HCT116 (cell line): ENCODE measurements around the gene LAMTOR4. TPM values are rescaled to one million over a fixed set of nuclear protein-coding genes. Genes with fewer than 3 reads are reported as not detected.

ENCODE experiments used
- ATAC-seq: fragments of 200-7000 bp; cut with Tn5 transposase; 2 replicates; pipeline ENCODE4 v1.9.1; 2020; ENCODE audit warnings: mild to moderate bottlenecking, moderate library complexity
- BruUV-seq: library from RNA; stranded (reverse); fragments of 400-500 nt; replicated peaks from 2 replicates; lab custom pipeline; 2021; lab: Mats Ljungman, UMichigan
- CTCF ChIA-PET: fragments of 300-600 bp; sonication (Branson Sonifier 250); formaldehyde crosslinking; loops from one replicate; lab custom pipeline; 2021; ENCODE audit warnings: antibody characterized with exemption; lab: Charles Lee
- POLR2A ChIA-PET: fragments of 300-600, 350-600 bp; sonication (Branson Sonifier 250); formaldehyde crosslinking; loops from one replicate; lab custom pipeline; 2021; ENCODE audit warnings: antibody characterized with exemption; lab: Charles Lee
- RAD21 ChIA-PET, 2 experiments: fragments of 300-600 bp; sonication (Branson Sonifier 250); formaldehyde crosslinking; loops; one replicate each; lab custom pipeline; 2023; ENCODE audit warnings: low total read pairs in 2 of 2; ENCODE audit not compliant: uncharacterized antibody in 2 of 2, unreplicated experiment in 2 of 2, low non-redundant PET in 1 of 2; lab: Charles Lee
- DNase-seq: peaks from one replicate; pipeline ENCODE4 v3.0.0-alpha.2; 2010; ENCODE audit warnings: low read depth, low spot score
- H2AFZ ChIP-seq: fragments of 200-600 bp; shearing (Covaris generic), sonication (generic); 2 replicates; pipeline ENCODE4 v1.6.1; 2017; ENCODE audit warnings: low read depth, mixed run types, mixed read lengths, antibody characterized with exemption, low read length; ENCODE audit not compliant: poor library complexity, severe bottlenecking
- H3K27ac ChIP-seq: 2 replicates; pipeline ENCODE4 v1.5.1; 2012; ENCODE audit warnings: low read depth, low read length
- H3K27me3 ChIP-seq: fragments of 200-600 bp; sonication (generic); 2 replicates; pipeline ENCODE4 v1.6.1; 2016; ENCODE audit warnings: mixed run types, low read length, mixed read lengths; ENCODE audit not compliant: insufficient read depth
- H3K36me3 ChIP-seq, 2 experiments: fragments of 200-500 bp in 1 of 2; fragments of 200-600 bp in 1 of 2; sonication (Bioruptor generic) in 1 of 2; sonication (generic) in 1 of 2; 2 replicates each; pipeline versions ENCODE4 v1.5.1 to v1.6.1; 2014 to 2016; ENCODE audit warnings: low read length in 2 of 2, inconsistent platforms in 1 of 2, mixed read lengths in 1 of 2, mixed run types in 1 of 2; ENCODE audit not compliant: insufficient read depth in 2 of 2, control insufficient read depth in 1 of 2
- H3K4me1 ChIP-seq, 2 experiments: fragments of 200-600 bp in 1 of 2; sonication (generic) in 1 of 2; 2 replicates each; pipeline versions ENCODE4 v1.5.1 to v1.6.1; 2012 to 2017; ENCODE audit warnings: low read length in 2 of 2, inconsistent platforms in 1 of 2, mild to moderate bottlenecking in 1 of 2, mixed read lengths in 1 of 2, mixed run types in 1 of 2, moderate library complexity in 1 of 2; ENCODE audit not compliant: insufficient read depth in 2 of 2, control insufficient read depth in 1 of 2
- H3K4me2 ChIP-seq: fragments of 200-600 bp; sonication (generic); 2 replicates; pipeline ENCODE4 v1.6.1; 2017; ENCODE audit warnings: mixed run types, low read length, mixed read lengths
- H3K4me3 ChIP-seq, 2 experiments: fragments of 200-600 bp in 1 of 2; sonication (generic) in 1 of 2; replicated peaks in 1 of 2; 2 replicates each; pipeline ENCODE4 v1.5.1; 2011 to 2016; ENCODE audit warnings: low read length in 2 of 2, control low read depth in 1 of 2, low read depth in 1 of 2, mild to moderate bottlenecking in 1 of 2, mixed read lengths in 1 of 2, mixed run types in 1 of 2
- H3K79me2 ChIP-seq: fragments of 200-600 bp; sonication (generic); 2 replicates; pipeline ENCODE4 v1.6.1; 2017; ENCODE audit warnings: mild to moderate bottlenecking, mixed run types, low read length, moderate library complexity, mixed read lengths; ENCODE audit not compliant: insufficient read depth
- H3K9ac ChIP-seq: fragments of 200-600 bp; sonication (generic); 2 replicates; pipeline ENCODE4 v1.6.1; 2016; ENCODE audit warnings: low read length, mixed read lengths
- H3K9me2 ChIP-seq: fragments of 200-600 bp; sonication (generic), shearing (Covaris generic); 2 replicates; pipeline ENCODE4 v1.6.1; 2017; ENCODE audit warnings: mixed run types, mild to moderate bottlenecking, moderate library complexity; ENCODE audit not compliant: insufficient read depth
- H3K9me3 ChIP-seq, 2 experiments: fragments of 200-500 bp in 1 of 2; fragments of 200-600 bp in 1 of 2; sonication (Bioruptor generic) in 1 of 2; sonication (generic) in 1 of 2; 2 replicates each; pipeline ENCODE4 v1.6.1; 2014 to 2017; ENCODE audit warnings: low read length in 2 of 2, mixed read lengths in 2 of 2, inconsistent platforms in 1 of 2, low read depth in 1 of 2, mild to moderate bottlenecking in 1 of 2, mixed run types in 1 of 2, moderate library complexity in 1 of 2; ENCODE audit not compliant: control insufficient read depth in 1 of 2, insufficient read depth in 1 of 2
- H4K20me1 ChIP-seq: fragments of 200-600 bp; sonication (generic), shearing (Covaris generic); 2 replicates; pipeline ENCODE4 v1.6.1; 2017; ENCODE audit warnings: mixed run types, mild to moderate bottlenecking, moderate library complexity; ENCODE audit not compliant: insufficient read depth
- CBX3 ChIP-seq: IDR thresholded peaks from 2 replicates; pipeline ENCODE4 v1.6.1; 2012; ENCODE audit warnings: low read depth
- CEBPB ChIP-seq: IDR thresholded peaks from 2 replicates; pipeline ENCODE4 v1.6.1; 2012; ENCODE audit warnings: low read depth
- EGR1 ChIP-seq: IDR thresholded peaks from 2 replicates; pipeline ENCODE4 v1.6.1; 2012; ENCODE audit warnings: low read depth
- EZH2 ChIP-seq: fragments of 200-600 bp; sonication (generic); IDR thresholded peaks from 2 replicates; pipeline ENCODE4 v1.6.1; 2017; ENCODE audit warnings: antibody characterized with exemption, mixed run types
- POLR2A ChIP-seq: IDR thresholded peaks from 2 replicates; pipeline ENCODE4 v1.7.0; 2011; ENCODE audit warnings: borderline replicate concordance; ENCODE audit not compliant: insufficient read depth, insufficient read length; ENCODE audit errors: extremely low read depth
- SP1 ChIP-seq: IDR thresholded peaks from 2 replicates; pipeline ENCODE4 v1.6.1; 2012; ENCODE audit warnings: low read depth
- SRF ChIP-seq: IDR thresholded peaks from 2 replicates; pipeline ENCODE4 v1.6.1; 2012; ENCODE audit warnings: low read depth
- TCF7L2 ChIP-seq: IDR thresholded peaks from 2 replicates; pipeline ENCODE4 v1.7.0; 2011; ENCODE audit warnings: borderline replicate concordance, inconsistent platforms; ENCODE audit not compliant: insufficient read depth, insufficient read length; ENCODE audit errors: extremely low read depth
- ZFX ChIP-seq: fragments of 450-650 bp; IDR thresholded peaks from 2 replicates; pipeline ENCODE4 v1.6.1; 2017
- ZNF274 ChIP-seq: fragments of 200-500 bp; sonication (Bioruptor generic); IDR thresholded peaks from 2 replicates; pipeline ENCODE4 v1.6.1; 2014; ENCODE audit warnings: mild to moderate bottlenecking, low read depth, low read length, inconsistent platforms
- intact Hi-C: fragments of 100-400 bp; cut with micrococcal nuclease; formaldehyde crosslinking; loops from 2 replicates; pipeline ENCODE4 v1.10.0; 2022
- total RNA-seq: library from RNA; stranded (reverse); gene quantifications from one replicate; pipeline ENCODE4 v1.2.1, GENCODE V29; 2021; ENCODE audit not compliant: unreplicated experiment
- TF ChIP-seq, protein P1 (sequence below), 3 experiments: fragments of 200-600 bp in 1 of 3; sonication (generic) in 1 of 3; IDR thresholded peaks in 2 of 3; conservative IDR thresholded peaks in 1 of 3; 2 replicates each; pipeline ENCODE4 v1.5.1; 2012 to 2017; ENCODE audit warnings: low read depth in 2 of 3, low read length in 2 of 3, antibody characterized with exemption in 1 of 3, borderline replicate concordance in 1 of 3, control low read depth in 1 of 3, mild to moderate bottlenecking in 1 of 3, mixed read lengths in 1 of 3, mixed run types in 1 of 3, moderate library complexity in 1 of 3; ENCODE audit not compliant: insufficient read depth in 1 of 3
- TF ChIP-seq, protein P2 (sequence below): IDR thresholded peaks from 2 replicates; pipeline ENCODE4 v1.6.1; 2011; ENCODE audit warnings: mild to moderate bottlenecking, low read length, moderate library complexity; ENCODE audit not compliant: insufficient replicate concordance; ENCODE audit errors: extremely low read depth

The LAMTOR4 gene
- total RNA-seq, 1 experiment from 2014 or later = 152 TPM

DNA sequence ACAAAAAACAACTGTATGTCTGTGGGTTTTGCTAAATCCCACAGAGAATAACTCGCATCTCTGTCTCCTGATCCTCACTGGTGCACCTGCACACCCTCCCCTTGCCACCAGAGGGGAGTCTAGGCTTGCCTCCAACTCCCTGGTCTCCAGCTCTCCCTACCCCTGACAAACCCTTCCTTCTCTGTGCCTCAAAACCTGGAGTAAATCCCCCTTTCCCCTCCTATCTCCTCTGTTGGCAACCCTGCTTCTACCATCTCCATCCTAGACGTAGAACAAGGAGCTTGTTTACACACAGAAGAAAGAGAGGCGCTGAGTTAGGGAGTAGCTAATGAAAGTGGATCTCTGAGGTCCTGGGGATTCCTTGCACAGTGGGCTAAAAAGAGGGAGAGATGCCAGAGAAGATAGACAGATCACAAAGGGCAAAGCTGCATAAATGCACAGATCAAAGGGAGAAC is 16.0 kb upstream of the LAMTOR4 start:
- CTCF ChIA-PET = interaction anchor here (0.5 to 3.7 kb wide), 15 partner anchors 10 to 682 kb away, joined by 3 to 47 read pairs (median 3); partner anchors contain the start of genes GPC2, LAMTOR4 and STAG3
- Histone ChIP-seq H3K9me2 (no peaks in the 10 kb centered on the region), H2AFZ (no peak overlapping the region), H3K9me3 (no peaks in the 10 kb centered on the region), H3K4me2 (peak overlapping the region; percentile 6; the same call in 1 of the 2 replicates)
- no TSS peak for BruUV-seq
- ATAC-seq = peak; percentile 81
- intact Hi-C loops = loop anchor here (1.0 to 5.0 kb wide), 3 partner anchors 85 to 274 kb away; no protein-coding TSS in a partner anchor
- TF ChIP-seq, protein P1, sequence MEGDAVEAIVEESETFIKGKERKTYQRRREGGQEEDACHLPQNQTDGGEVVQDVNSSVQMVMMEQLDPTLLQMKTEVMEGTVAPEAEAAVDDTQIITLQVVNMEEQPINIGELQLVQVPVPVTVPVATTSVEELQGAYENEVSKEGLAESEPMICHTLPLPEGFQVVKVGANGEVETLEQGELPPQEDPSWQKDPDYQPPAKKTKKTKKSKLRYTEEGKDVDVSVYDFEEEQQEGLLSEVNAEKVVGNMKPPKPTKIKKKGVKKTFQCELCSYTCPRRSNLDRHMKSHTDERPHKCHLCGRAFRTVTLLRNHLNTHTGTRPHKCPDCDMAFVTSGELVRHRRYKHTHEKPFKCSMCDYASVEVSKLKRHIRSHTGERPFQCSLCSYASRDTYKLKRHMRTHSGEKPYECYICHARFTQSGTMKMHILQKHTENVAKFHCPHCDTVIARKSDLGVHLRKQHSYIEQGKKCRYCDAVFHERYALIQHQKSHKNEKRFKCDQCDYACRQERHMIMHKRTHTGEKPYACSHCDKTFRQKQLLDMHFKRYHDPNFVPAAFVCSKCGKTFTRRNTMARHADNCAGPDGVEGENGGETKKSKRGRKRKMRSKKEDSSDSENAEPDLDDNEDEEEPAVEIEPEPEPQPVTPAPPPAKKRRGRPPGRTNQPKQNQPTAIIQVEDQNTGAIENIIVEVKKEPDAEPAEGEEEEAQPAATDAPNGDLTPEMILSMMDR (IDR thresholded peaks at IDR 0.05 in 2 of 3, conservative IDR thresholded peaks at IDR 0.05 in 1 of 3; ENCODE audit: borderline replicate concordance in 1 of 3, insufficient read depth in 1 of 3, low read depth in 2 of 3, low read length in 2 of 3) = peak in 2 of 3 experiments; percentile 93 to 98; a peak in 4 of 6 replicates
- TF ChIP-seq ZNF274 = no peak
- TF ChIP-seq, all 23 proteins: peak for 1
- no peaks in the 10 kb centered on the region for H3K36me3 ChIP-seq
- no peaks in the 10 kb centered on the region for H3K79me2 ChIP-seq
- DNase-seq = no peak
- POLR2A ChIA-PET = no interaction called here
- H3K4me1 ChIP-seq = peaks cover 29 to 33% of the 10 kb centered on the region in 2 experiments
- no peak overlapping the region for H3K27ac ChIP-seq
- no peak overlapping the region for H3K4me3 ChIP-seq
- H4K20me1 ChIP-seq = no peaks in the 10 kb centered on the region
- RAD21 ChIA-PET = interaction anchor here (0.7 to 1.6 kb wide), 3 partner anchors 84 to 296 kb away, joined by 3 to 7 read pairs (median 3); partner anchors contain the start of gene ZCWPW1 (in 1 of the 2)
- H3K27me3 ChIP-seq = no peaks in the 10 kb centered on the region
- H3K9ac ChIP-seq = no peak overlapping the region

DNA sequence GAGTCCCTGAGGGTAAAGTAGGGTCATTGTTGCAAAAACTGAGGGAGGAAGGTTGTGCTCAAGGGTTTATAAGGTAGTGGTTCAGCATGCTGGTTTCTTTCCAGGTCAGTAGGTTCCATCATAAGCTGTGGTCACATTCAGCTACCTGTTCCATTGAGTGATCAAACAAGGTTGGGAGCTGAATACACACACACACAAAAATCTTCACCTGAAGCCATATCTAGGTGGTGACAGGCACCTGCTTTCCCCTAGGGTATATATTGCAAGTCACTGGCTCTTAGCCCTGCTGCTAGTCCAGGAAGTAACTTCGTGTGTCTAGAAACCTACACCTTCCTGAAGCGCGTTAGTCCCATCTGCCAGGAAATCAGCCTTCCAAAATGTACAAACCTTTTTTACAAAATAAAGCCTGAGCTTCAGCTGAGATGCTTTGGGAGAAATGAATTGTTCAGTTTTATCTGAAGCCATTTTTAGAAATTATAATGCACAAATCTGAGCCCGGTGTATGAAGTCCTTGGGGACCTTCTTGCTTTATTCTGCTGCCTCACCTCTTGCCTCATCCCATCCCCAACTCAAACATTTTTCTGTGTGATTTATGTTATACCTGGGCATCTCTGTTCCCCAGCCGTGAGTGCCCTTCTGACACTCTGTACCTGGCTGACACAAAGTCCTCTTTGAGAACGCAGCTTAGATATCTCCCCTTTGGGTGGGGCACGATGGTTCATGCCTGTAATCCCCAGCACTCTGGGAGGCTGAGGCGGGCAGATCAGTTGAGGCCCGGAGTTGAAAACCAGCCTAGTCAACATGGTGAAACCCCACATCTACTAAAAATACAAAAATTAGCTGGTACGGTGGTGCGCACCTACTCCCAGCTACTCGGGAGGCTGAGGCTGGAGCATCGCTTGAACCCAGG is 10.6 kb upstream of the LAMTOR4 start:
- no peaks in the 10 kb centered on the region for H3K9me2 ChIP-seq
- H3K4me2 ChIP-seq = no peak overlapping the region
- no peaks in the 10 kb centered on the region for H3K79me2 ChIP-seq
- no peak overlapping the region for H3K4me3 ChIP-seq
- no peak overlapping the region for H3K27ac ChIP-seq
- H3K27me3 ChIP-seq = no peaks in the 10 kb centered on the region
- CTCF ChIA-PET = interaction anchor here (0.7 kb wide), 1 partner anchor 10 kb away, joined by 3 read pairs; the partner anchor contains the start of gene LAMTOR4
- no peaks in the 10 kb centered on the region for H4K20me1 ChIP-seq
- no peak overlapping the region for H2AFZ ChIP-seq
- BruUV-seq = no TSS peak
- intact Hi-C loops = no loop called here
- POLR2A ChIA-PET = no interaction called here
- H3K4me1 ChIP-seq = no peaks in the 10 kb centered on the region
- no peaks in the 10 kb centered on the region for H3K36me3 ChIP-seq
- no peak for DNase-seq
- RAD21 ChIA-PET = interaction anchor here in 1 of 2 experiments (0.6 kb wide), 1 partner anchor 159 kb away, joined by 4 read pairs; no protein-coding TSS in a partner anchor
- H3K9me3 ChIP-seq = no peaks in the 10 kb centered on the region
- no peak overlapping the region for H3K9ac ChIP-seq
- ATAC-seq = no peak
- TF ChIP-seq CEBPB = no peak
- TF ChIP-seq, protein P2, sequence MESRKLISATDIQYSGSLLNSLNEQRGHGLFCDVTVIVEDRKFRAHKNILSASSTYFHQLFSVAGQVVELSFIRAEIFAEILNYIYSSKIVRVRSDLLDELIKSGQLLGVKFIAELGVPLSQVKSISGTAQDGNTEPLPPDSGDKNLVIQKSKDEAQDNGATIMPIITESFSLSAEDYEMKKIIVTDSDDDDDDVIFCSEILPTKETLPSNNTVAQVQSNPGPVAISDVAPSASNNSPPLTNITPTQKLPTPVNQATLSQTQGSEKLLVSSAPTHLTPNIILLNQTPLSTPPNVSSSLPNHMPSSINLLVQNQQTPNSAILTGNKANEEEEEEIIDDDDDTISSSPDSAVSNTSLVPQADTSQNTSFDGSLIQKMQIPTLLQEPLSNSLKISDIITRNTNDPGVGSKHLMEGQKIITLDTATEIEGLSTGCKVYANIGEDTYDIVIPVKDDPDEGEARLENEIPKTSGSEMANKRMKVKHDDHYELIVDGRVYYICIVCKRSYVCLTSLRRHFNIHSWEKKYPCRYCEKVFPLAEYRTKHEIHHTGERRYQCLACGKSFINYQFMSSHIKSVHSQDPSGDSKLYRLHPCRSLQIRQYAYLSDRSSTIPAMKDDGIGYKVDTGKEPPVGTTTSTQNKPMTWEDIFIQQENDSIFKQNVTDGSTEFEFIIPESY = no peak
- TF ChIP-seq EZH2 = no peak
- no peak for TF ChIP-seq SP1
- TF ChIP-seq TCF7L2 = no peak
- TF ChIP-seq ZNF274 = no peak
- TF ChIP-seq EGR1 = no peak
- no peak for TF ChIP-seq CBX3
- TF ChIP-seq SRF = no peak
- no peak for TF ChIP-seq POLR2A
- TF ChIP-seq ZFX = no peak
